GM19351 (cell line): ENCODE measurements around the gene DIAPH1.

Source experiments
- ATAC-seq: cut with Tn5 transposase; IDR thresholded peaks from one replicate; pipeline ENCODE4 v1.9.1; 2021; ENCODE audit warnings: mild to moderate bottlenecking, moderate library complexity; ENCODE audit not compliant: unreplicated experiment

The DIAPH1 gene

GRCh38 chr5:141565826-141566570 is 52.8 kb downstream of the DIAPH1 start:
- no peak for ATAC-seq

DNA sequence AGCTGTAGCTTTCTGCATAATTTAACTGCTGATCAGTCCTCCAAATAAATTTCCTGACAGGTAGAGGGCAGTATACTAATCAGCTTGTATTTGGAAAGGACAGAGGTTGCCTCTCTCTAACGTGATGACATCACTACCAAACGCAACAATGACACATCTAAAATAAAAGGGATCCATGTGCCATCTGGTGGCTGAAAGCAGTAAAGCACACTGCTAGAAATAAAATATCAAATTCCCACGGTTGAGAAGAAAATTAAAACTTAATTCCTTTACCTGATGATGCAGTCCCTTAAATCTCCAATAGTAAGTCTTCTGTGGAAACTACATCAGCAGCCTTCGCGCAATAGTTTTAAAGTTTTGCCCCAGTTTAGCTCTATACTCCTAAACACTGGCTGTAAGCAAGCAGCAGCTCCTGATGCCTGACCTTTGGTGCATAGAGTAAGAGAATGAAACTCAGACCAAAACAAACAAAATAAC is 54.5 kb downstream of the DIAPH1 start:
- peak; percentile 98 for ATAC-seq

GRCh38 chr5:141560725-141561483 is 57.9 kb downstream of the DIAPH1 start:
- no peak for ATAC-seq

- ATAC-seq = no peak
These were observed 58.6 kb downstream of the DIAPH1 start for GRCh38 chr5:141560151-141560550.

GRCh38 chr5:141559461-141559860 is 59.3 kb downstream of the DIAPH1 start:
- no peak for ATAC-seq

DNA sequence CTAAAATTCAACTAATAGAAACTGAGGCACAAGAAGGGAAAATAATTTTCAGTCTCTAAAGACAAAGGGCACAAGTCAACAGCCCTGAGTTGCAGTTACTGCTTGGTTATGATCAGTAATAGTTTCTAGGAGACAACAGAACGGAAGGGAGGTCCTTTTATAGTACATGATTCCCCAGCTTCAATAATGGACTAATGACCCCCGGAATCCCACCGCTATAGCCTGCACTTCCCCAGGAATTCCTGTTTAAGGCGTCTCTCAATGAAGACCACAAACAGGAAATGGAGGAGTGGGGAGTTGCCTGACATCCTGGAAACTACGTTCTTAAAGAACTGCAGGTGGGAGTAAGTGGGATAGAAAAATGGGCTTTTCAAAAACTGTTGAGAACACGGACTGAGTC is 60.6 kb downstream of the DIAPH1 start:
- ATAC-seq = peak; percentile 9

- ATAC-seq = peak; percentile 88
These were observed 61.1 kb downstream of the DIAPH1 start for GRCh38 chr5:141557681-141558136.

DNA sequence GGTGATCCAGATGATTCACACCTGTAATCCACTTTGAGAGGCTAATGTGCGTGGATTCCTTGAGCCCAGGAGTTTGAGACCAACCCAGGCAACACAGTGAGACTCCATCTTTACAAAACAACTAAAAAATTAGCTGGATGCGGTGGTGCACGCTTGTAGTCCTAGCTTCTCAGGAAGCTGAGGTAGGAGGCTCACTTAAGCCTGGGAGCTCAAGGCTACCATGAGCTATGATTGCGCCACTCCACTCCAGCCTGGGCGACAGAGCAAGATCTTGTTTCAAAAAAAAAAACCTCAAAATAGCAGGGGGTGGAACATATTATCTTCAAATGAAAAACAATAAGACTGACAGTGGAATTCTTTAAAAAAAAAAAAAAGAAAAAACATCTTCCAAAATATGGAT is 70.9 kb downstream of the DIAPH1 start:
- ATAC-seq = no peak

DNA sequence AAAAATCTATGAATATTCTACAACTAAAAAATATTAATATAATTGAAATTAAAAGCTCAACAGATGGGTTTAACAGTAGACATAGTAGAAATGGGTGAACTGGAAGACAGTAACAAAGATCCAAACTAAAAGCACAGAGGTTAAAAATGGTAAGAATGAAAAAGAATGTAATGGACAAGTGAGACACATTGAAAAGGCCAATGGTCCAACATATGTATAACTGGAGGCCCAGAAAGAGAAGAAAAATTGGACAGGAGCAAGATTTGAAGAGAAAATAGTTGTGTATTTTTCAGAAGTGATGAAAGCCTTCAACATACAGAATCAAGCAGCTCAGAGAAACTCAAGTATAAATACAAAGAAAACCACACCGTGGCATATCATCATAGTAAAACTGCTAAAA is 71.3 kb downstream of the DIAPH1 start:
- no peak for ATAC-seq

DNA sequence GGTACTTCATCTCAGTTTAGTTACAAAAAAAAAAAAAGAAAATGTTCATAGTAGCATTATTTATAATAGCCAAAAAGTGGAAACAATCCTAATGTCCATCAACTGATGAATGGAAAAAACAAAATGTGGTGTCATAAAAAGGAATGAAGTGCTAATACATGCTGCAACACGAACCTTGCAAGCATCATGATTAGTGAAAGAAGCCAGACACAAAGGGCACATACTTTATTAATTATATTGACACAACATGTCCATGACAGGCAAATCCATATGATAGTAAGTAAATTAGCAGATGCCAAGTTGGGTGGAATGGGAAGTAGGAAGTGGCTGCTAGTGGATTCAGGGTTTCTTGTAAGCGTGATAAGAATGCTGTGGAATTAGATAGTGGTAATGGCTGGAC is 75.7 kb downstream of the DIAPH1 start:
- no peak for ATAC-seq

DNA sequence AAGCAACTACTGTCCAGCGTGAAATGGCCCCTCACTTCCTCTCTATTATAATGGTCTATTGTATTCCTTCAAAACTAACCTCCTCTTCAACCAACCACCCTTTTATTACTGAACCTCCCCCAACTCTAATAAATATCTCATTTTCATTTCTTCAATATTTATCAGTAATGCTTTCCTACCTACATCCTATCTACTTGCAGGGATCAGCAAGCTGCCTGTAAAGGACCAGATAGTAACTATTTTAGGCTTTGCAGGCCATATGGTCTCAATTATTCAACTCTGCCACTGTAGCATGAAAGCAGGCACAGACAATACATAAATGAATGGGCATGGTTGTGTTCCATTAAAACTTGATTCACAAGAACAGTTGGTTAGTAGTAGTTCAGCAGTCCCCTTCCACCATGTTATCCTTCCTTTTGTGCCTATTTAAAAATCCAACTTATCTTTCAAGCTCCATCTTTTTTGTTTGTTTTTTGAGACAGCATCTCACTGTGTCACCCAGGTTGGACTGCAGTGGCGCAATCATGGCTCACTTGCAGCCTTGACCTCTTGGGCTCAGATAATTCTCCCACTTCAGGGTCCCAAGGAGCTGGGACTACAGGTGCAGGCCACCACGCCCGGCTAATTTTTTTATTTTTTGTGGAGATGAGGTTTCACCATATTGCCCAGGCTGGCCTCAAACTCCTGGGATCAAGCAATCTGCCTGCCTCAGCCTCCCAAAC is 84.1 kb downstream of the DIAPH1 start:
- ATAC-seq = no peak

- no peak for ATAC-seq
These were observed 84.9 kb downstream of the DIAPH1 start for GRCh38 chr5:141533897-141534296.

DNA sequence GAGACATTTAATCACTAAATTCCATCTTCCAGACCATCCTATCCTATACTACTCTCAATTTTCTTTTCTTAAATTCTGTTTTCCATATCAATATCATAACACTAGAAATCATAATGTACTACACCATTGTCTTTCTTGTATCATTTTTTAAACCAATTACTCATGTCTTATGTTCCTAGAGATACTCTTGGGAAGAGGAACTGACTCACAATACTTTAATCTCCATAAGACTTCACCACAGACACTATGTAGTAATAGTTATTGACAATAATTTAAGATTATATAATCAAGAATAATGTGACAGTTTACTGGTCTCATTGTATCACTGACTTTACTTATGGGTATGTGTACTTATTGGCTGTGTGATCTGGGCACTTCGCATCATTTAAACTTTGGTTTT is 86.1 kb downstream of the DIAPH1 start:
- ATAC-seq = no peak

- ATAC-seq = peak; percentile 73
These were observed 88.9 kb downstream of the DIAPH1 start for GRCh38 chr5:141529873-141530272.

GRCh38 chr5:141529002-141529401 is 89.8 kb downstream of the DIAPH1 start:
- no peak for ATAC-seq

GRCh38 chr5:141528291-141528984 is 90.4 kb downstream of the DIAPH1 start:
- ATAC-seq = no peak

- ATAC-seq = no peak
These were observed 91.4 kb downstream of the DIAPH1 start for GRCh38 chr5:141527426-141527825.

- ATAC-seq = no peak
These were observed 93.1 kb downstream of the DIAPH1 start for GRCh38 chr5:141525653-141526052.

GRCh38 chr5:141524604-141525597 is 93.9 kb downstream of the DIAPH1 start:
- ATAC-seq = peak; percentile 79

DNA sequence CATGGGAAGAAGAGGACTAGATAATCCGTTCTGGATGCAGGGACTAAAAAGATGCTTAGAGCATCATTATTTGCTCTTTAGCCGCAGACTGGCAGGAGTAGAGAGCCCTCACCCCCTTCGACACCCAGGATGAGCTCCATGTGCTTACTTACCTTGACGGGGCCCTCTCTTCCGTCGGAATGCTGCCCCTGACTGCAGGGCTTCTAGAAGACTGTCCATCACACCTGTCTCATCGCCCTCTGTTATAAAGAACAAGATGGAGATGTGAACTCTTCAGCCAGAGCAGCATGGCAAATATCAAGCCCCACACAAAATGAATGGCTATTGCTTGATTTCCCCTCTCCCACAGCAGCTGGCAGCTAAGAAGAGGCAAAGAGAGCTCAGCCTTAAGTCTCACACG is 94.8 kb downstream of the DIAPH1 start:
- no peak for ATAC-seq
